ENCODE measurements around the gene RMND1. TPM values are rescaled to one million over a fixed set of nuclear protein-coding genes. Genes with fewer than 3 reads are reported as not detected.

Gene RMND1
- total RNA-seq, 1 donor from 2014 or later, result 35.6 TPM

DNA sequence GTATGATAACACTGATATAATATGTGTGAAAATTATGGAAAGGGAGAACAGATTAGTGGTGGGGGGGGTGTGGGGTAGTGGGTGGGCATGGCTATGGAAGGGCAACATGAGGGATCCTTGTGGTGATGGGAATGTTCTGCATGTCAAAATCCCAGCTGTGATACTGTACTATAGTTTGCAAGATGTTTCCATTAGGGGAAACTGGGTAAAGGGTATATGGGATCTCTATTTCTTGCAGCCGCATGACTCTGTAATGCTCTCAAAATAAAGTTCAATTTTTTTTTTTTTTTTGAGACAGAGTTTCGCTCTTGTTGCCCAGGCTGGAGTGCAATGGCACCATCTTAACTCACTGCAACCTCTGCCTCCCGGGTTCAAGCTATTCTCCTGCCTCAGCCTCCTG is 74.8 kb downstream of the RMND1 start:
- peaks cover 63% of the 10 kb centered on the region for H3K4me1 Mint-ChIP-seq (ENCODE audit: unreplicated experiment)
- no peaks in the 10 kb centered on the region for H3K36me3 Mint-ChIP-seq (ENCODE audit: unreplicated experiment)
- no peak overlapping the region for H3K4me3 Mint-ChIP-seq (ENCODE audit: unreplicated experiment)
- H3K27me3 Mint-ChIP-seq (ENCODE audit: unreplicated experiment), result no peaks in the 10 kb centered on the region
- DNase-seq (ENCODE audit: extremely low spot score, unreplicated experiment), result no peak
- H3K9me3 Mint-ChIP-seq (ENCODE audit: unreplicated experiment), result peaks cover 6% of the 10 kb centered on the region
- TF ChIP-seq, protein P1, sequence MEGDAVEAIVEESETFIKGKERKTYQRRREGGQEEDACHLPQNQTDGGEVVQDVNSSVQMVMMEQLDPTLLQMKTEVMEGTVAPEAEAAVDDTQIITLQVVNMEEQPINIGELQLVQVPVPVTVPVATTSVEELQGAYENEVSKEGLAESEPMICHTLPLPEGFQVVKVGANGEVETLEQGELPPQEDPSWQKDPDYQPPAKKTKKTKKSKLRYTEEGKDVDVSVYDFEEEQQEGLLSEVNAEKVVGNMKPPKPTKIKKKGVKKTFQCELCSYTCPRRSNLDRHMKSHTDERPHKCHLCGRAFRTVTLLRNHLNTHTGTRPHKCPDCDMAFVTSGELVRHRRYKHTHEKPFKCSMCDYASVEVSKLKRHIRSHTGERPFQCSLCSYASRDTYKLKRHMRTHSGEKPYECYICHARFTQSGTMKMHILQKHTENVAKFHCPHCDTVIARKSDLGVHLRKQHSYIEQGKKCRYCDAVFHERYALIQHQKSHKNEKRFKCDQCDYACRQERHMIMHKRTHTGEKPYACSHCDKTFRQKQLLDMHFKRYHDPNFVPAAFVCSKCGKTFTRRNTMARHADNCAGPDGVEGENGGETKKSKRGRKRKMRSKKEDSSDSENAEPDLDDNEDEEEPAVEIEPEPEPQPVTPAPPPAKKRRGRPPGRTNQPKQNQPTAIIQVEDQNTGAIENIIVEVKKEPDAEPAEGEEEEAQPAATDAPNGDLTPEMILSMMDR (IDR thresholded peaks at IDR 0.05), result no peak
- H3K27ac Mint-ChIP-seq (ENCODE audit: unreplicated experiment), result no peak overlapping the region

DNA sequence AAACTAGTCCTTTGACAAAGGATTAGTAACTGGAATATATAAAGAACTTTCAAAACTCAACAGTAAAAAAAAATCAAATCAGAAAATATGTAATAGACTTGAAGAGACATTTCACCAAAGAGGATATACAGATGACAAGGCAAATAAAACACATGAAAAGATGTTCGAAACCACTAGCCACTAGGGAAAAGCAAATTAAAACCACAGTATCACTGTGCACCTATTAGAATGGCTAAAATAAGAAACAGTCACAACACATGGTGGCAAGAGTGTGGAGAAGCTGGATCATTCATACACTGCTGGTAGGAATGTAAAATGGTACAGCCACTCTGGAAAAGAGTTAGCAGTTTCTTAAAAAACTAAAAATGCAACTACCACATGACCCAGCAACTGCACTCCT is 75.5 kb downstream of the RMND1 start:
- Mint-ChIP-seq H3K4me3 (ENCODE audit: unreplicated experiment) (no peak overlapping the region), H3K4me1 (ENCODE audit: unreplicated experiment) (peaks cover 65% of the 10 kb centered on the region), H3K27ac (ENCODE audit: unreplicated experiment) (peak overlapping the region; percentile 39), H3K9me3 (ENCODE audit: unreplicated experiment) (peaks cover 6% of the 10 kb centered on the region), H3K27me3 (ENCODE audit: unreplicated experiment) (no peaks in the 10 kb centered on the region), H3K36me3 (ENCODE audit: unreplicated experiment) (peaks cover 6% of the 10 kb centered on the region)
- DNase-seq (ENCODE audit: extremely low spot score, unreplicated experiment), result no peak
- TF ChIP-seq, protein P1 (IDR thresholded peaks at IDR 0.05), result peak; percentile 11

DNA sequence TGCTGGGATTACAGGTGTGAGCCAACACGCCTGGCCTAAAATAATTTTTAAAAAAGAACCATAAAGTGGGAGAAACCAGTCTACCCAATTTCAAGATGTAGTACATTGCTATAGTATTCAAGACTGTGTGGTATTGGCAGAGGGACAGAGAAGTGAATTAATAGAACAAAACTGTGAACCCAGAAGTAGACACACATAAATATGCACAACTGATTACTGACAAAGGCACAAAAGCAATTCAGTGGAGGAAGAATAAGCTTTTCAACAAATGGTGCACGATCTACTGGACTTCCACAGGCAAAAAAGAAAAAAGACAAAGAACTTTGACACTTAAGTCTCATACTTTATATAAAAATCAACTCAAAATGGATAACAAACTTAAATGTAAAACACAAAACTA is 76.1 kb downstream of the RMND1 start:
- no peak for DNase-seq (ENCODE audit: extremely low spot score, unreplicated experiment)
- Mint-ChIP-seq H3K4me3 (ENCODE audit: unreplicated experiment) (no peak overlapping the region), H3K27me3 (ENCODE audit: unreplicated experiment) (no peaks in the 10 kb centered on the region), H3K4me1 (ENCODE audit: unreplicated experiment) (peaks cover 61% of the 10 kb centered on the region), H3K27ac (ENCODE audit: unreplicated experiment) (peak overlapping the region; percentile 40), H3K9me3 (ENCODE audit: unreplicated experiment) (peaks cover 6% of the 10 kb centered on the region), H3K36me3 (ENCODE audit: unreplicated experiment) (peaks cover 6% of the 10 kb centered on the region)
- TF ChIP-seq, protein P1 (IDR thresholded peaks at IDR 0.05), result no peak

DNA sequence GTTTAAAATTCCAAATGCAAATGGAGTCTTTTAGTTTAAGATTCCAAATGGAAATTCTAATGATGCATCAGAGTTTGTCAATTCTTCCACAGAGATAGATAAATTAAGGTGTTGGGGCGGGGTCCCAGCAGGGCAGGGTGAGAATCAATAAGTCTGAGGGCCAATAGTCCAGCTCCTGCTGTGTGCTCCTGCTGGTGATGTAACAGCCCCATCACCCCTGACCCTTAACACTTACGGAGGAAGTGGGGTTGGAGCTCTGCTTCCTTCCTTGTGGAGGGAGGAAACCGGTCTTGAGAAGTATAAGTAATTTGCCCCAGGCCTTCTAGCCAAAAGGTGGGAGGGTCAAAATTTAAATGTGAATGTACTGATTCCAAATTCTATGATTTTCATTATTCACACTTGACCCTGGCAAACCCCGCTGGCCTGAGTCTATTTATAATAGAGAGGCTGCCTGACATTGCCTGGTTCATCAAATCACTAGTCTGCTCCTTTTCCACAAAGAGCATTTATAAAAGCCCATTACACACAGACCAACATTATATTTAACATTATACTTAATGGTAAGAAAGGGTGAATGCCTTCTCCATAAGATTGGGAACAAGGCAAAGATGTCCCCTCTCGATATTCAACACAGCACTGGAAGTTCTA is 77.8 kb downstream of the RMND1 start:
- TF ChIP-seq, protein P1 (IDR thresholded peaks at IDR 0.05), result no peak
- no peaks in the 10 kb centered on the region for H3K27me3 Mint-ChIP-seq (ENCODE audit: unreplicated experiment)
- H3K27ac Mint-ChIP-seq (ENCODE audit: unreplicated experiment), result peak overlapping the region; percentile 95
- no peak for DNase-seq (ENCODE audit: extremely low spot score, unreplicated experiment)
- H3K36me3 Mint-ChIP-seq (ENCODE audit: unreplicated experiment), result peaks cover 6% of the 10 kb centered on the region
- H3K4me1 Mint-ChIP-seq (ENCODE audit: unreplicated experiment), result peaks cover 49% of the 10 kb centered on the region
- peaks cover 6% of the 10 kb centered on the region for H3K9me3 Mint-ChIP-seq (ENCODE audit: unreplicated experiment)
- peak overlapping the region; percentile 68 for H3K4me3 Mint-ChIP-seq (ENCODE audit: unreplicated experiment)

DNA sequence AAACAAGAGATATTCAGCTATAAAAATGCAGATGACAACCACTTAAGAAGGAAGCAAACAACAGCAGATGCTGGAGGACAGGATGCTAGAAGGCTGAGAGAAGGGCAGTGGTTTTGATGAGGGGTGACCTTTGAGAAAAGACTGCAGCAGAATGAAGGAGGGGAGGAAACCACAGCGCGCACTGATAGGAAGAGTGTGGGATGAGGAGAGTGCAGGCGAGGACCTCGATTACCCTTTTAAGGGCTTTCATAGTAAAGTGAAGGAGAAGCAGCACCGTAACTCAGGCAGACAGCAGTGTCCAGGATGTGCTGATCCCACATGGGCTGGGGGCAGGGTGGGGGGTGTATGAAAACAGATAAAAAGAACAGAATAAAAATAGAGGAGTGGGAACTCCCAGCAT is 79.8 kb downstream of the RMND1 start:
- peak; percentile 51 for DNase-seq (ENCODE audit: extremely low spot score, unreplicated experiment)

More for the DNA sequence above, 79.8 kb downstream of the RMND1 start:
- no peak overlapping the region for H3K4me3 Mint-ChIP-seq (ENCODE audit: unreplicated experiment)
- H3K27me3 Mint-ChIP-seq (ENCODE audit: unreplicated experiment), result no peaks in the 10 kb centered on the region
- H3K9me3 Mint-ChIP-seq (ENCODE audit: unreplicated experiment), result peaks cover 6% of the 10 kb centered on the region
- H3K4me1 Mint-ChIP-seq (ENCODE audit: unreplicated experiment), result peaks cover 44% of the 10 kb centered on the region
- peaks cover 6% of the 10 kb centered on the region for H3K36me3 Mint-ChIP-seq (ENCODE audit: unreplicated experiment)
- TF ChIP-seq, protein P1 (IDR thresholded peaks at IDR 0.05), result no peak
- no peak overlapping the region for H3K27ac Mint-ChIP-seq (ENCODE audit: unreplicated experiment)

Measured in osteocyte (in vitro differentiated cells).